Measurements from ENCODE around the gene PLCB4.

GRCh38 chr20:9402141-9402540 lies 333.3 kb downstream of the PLCB4 start:
- no peak for TF ChIP-seq POLR2A (IDR thresholded peaks at IDR 0.05)
- TF ChIP-seq POLR2AphosphoS5 (IDR thresholded peaks at IDR 0.05): no peak
- TF ChIP-seq EP300 (IDR thresholded peaks at IDR 0.05): no peak
- no peak for TF ChIP-seq CTCF (IDR thresholded peaks at IDR 0.05)
